Astrocyte of the cerebellum (primary cell): ENCODE measurements around the gene DCTN5.
"Not testable (repeated sequence)": the region's sequence is repeated elsewhere in the genome, so short reads cannot be mapped to it uniquely, and the experiment has no call there.

ENCODE experiments used
- DNase-seq: peaks from one replicate; pipeline ENCODE4 v3.0.0-alpha.2; 2011; ENCODE audit warnings: low read depth
- H3K4me3 ChIP-seq: 2 replicates; pipeline ENCODE4 v1.5.1; 2011; ENCODE audit warnings: mild to moderate bottlenecking, low read depth, low read length, moderate library complexity
- CTCF ChIP-seq: IDR thresholded peaks from 2 replicates; pipeline ENCODE4 v1.5.1; 2012; ENCODE audit warnings: low read length, low read depth, moderate library complexity, mild to moderate bottlenecking; ENCODE audit errors: missing control alignments
- in situ Hi-C: cut with HindIII; loops from 2 replicates; pipeline ENCODE4 v1.10.0; 2017; ENCODE audit warnings: low sequenced_read_pairs

The DCTN5 gene

GRCh38 chr16:23710008-23710407 lies 68.7 kb downstream of the DCTN5 start:
- in situ Hi-C loops: no loop called here
- H3K4me3 ChIP-seq: no peak overlapping the region
- no peak for TF ChIP-seq CTCF
- DNase-seq: no peak

GRCh38 chr16:23710504-23710903 lies 69.2 kb downstream of the DCTN5 start:
- H3K4me3 ChIP-seq: no peak overlapping the region
- in situ Hi-C loops: no loop called here
- no peak for TF ChIP-seq CTCF
- DNase-seq: no peak

- H3K4me3 ChIP-seq: no peak overlapping the region
- in situ Hi-C loops: no loop called here
Observed at GRCh38 chr16:23711785-23712184, 70.5 kb downstream of the DCTN5 start.

GRCh38 chr16:23712976-23713375 lies 71.7 kb downstream of the DCTN5 start, which contains the start of gene ERN2:
Gene ERN2, minus strand, starts transcription at chr16:23713222. Its CDS starts 35 bp downstream, at chr16:23713187.
- H3K4me3 ChIP-seq: no peak within 1 kb of the TSS
- TF ChIP-seq CTCF: no peak
- DNase-seq: no peak
- in situ Hi-C loops: no loop called here

More at GRCh38 chr16:23711785-23712184, 70.5 kb downstream of the DCTN5 start:
- DNase-seq: no peak
- no peak for TF ChIP-seq CTCF

GRCh38 chr16:23716484-23716883 lies 75.2 kb downstream of the DCTN5 start:
- TF ChIP-seq CTCF: no peak
- no peak for DNase-seq
- H3K4me3 ChIP-seq: no peak overlapping the region
- in situ Hi-C loops: no loop called here

GRCh38 chr16:23722613-23723240 lies 81.5 kb downstream of the DCTN5 start:
- DNase-seq, H3K4me3 ChIP-seq, in situ Hi-C loops: not testable (repeated sequence)

GRCh38 chr16:23724096-23724784 lies 83.0 kb downstream of the DCTN5 start:
- in situ Hi-C loops: no loop called here
- no peak for DNase-seq
- TF ChIP-seq CTCF: no peak
- H3K4me3 ChIP-seq: no peak overlapping the region
